Measurements from ENCODE around the gene C1orf52.

DNA sequence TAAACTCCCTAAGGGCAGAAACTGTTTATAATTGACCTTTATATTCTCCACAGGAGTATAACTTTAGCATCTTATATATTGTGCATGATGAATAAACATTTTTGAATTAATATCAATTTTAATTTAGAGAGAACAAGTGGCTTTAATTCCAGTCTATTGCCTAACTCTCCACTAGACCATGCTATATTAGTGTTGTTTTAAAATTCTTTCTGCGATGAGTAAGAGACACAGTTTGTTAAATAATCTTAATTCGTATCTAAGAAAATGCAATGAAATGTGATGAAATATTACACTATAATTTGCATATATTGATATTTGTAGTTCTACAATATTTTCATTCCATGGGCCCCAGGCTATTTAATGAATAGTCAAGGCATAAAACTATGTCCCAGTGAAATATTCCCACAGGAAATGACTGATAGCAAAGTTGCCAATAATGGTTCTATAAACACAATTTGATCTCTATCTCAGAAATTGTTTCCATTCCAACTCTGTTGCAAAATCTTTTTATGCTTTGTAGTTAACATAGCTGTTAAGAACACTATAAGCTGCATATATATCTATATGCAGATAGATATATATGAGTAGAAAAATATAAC lies 55.8 kb downstream of the C1orf52 start:
- TF ChIP-seq, protein P1, sequence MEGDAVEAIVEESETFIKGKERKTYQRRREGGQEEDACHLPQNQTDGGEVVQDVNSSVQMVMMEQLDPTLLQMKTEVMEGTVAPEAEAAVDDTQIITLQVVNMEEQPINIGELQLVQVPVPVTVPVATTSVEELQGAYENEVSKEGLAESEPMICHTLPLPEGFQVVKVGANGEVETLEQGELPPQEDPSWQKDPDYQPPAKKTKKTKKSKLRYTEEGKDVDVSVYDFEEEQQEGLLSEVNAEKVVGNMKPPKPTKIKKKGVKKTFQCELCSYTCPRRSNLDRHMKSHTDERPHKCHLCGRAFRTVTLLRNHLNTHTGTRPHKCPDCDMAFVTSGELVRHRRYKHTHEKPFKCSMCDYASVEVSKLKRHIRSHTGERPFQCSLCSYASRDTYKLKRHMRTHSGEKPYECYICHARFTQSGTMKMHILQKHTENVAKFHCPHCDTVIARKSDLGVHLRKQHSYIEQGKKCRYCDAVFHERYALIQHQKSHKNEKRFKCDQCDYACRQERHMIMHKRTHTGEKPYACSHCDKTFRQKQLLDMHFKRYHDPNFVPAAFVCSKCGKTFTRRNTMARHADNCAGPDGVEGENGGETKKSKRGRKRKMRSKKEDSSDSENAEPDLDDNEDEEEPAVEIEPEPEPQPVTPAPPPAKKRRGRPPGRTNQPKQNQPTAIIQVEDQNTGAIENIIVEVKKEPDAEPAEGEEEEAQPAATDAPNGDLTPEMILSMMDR (IDR thresholded peaks at IDR 0.05; ENCODE audit: low read depth, low read length, poor library complexity, severe bottlenecking), result no peak
- TF ChIP-seq EZH2phosphoT487 (IDR thresholded peaks at IDR 0.05; ENCODE audit: borderline replicate concordance, low read length), result no peak
